HG02870 (cell line): ENCODE data around the gene ZSWIM2.
"Not testable (repeated sequence)": the region's sequence is repeated elsewhere in the genome, so short reads cannot be mapped to it uniquely, and the experiment has no call there.

Experiments used
- ATAC-seq: cut with Tn5 transposase; IDR thresholded peaks from one replicate; pipeline ENCODE4 v1.9.1; 2021; ENCODE audit warnings: mild to moderate bottlenecking, moderate library complexity; ENCODE audit not compliant: unreplicated experiment

The ZSWIM2 gene

GRCh38 chr2:186852508-186852907, 3.5 kb upstream of the ZSWIM2 start:
- ATAC-seq, result no peak

- no peak for ATAC-seq
These were observed 6.6 kb downstream of the ZSWIM2 start for GRCh38 chr2:186842373-186842772.

DNA sequence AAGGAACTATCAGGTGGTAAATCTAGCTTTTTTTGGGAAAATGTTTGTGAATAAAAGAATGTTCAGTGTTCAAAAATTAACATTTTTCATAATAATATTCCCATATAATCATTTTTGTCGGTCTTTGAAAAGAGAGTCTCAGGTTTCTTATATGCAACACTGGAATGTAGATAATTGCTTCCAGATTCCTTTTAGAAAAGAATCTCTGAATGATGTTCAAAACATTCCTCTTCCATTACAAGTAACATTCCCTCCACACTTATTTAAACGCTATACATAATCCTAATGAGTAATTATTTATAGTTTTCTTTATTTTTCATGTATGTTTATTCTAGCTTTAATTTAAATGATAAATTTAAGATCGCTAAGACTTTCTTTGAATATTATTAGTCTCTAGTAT, 7.0 kb downstream of the ZSWIM2 start:
- ATAC-seq, result no peak

GRCh38 chr2:186835628-186836027, 13.3 kb downstream of the ZSWIM2 start:
- no peak for ATAC-seq

- no peak for ATAC-seq
These were observed 21.0 kb downstream of the ZSWIM2 start for GRCh38 chr2:186827862-186828492.

- no peak for ATAC-seq
These were observed 21.6 kb downstream of the ZSWIM2 start for GRCh38 chr2:186827411-186827810.

DNA sequence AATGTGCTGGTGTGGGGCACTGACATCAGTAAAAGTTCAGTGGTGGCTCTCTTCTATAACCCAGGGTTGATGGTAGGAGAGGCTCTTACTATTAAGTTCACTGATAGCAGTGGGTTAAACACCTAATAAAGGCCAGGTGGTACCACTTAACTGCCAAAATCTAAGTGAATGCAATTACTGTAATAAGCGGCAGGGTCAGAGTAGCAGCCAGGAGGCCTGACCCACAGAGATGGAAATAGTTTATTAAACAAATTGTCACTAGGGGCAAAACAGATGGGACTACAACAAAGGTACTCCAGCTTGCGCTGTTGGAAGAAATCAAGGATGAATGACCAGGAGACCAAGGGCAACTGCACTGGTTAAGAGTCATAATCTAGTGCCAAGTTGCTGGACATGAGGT, 26.6 kb downstream of the ZSWIM2 start:
- no peak for ATAC-seq

GRCh38 chr2:186820303-186820702, 28.7 kb downstream of the ZSWIM2 start:
- no peak for ATAC-seq

GRCh38 chr2:186811760-186812159, 37.2 kb downstream of the ZSWIM2 start:
- not testable (repeated sequence) for ATAC-seq

GRCh38 chr2:186806591-186806990, 42.4 kb downstream of the ZSWIM2 start:
- no peak for ATAC-seq

GRCh38 chr2:186798604-186799003, 50.4 kb downstream of the ZSWIM2 start:
- not testable (repeated sequence) for ATAC-seq

DNA sequence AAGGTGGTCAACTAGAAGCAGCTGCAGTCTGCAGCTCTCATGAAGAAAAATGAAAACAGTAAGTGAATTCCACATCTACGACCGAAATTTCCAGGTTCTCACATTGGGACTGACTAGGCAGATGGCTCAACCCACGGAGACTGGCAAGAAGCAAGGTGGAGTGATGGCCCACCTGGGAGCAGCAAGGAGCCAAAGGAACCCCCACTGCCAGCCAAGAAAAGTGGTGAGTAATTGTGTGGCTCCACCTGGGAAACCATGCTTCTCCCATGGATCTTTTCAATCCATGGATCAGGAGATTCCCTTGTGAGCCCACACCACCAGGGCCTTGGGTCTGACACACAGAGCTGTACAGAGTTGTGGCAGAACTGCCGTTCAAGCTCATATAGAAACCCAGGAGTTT, 64.0 kb downstream of the ZSWIM2 start:
- no peak for ATAC-seq

- ATAC-seq, result no peak
These were observed 65.7 kb downstream of the ZSWIM2 start for GRCh38 chr2:186783254-186783653.

DNA sequence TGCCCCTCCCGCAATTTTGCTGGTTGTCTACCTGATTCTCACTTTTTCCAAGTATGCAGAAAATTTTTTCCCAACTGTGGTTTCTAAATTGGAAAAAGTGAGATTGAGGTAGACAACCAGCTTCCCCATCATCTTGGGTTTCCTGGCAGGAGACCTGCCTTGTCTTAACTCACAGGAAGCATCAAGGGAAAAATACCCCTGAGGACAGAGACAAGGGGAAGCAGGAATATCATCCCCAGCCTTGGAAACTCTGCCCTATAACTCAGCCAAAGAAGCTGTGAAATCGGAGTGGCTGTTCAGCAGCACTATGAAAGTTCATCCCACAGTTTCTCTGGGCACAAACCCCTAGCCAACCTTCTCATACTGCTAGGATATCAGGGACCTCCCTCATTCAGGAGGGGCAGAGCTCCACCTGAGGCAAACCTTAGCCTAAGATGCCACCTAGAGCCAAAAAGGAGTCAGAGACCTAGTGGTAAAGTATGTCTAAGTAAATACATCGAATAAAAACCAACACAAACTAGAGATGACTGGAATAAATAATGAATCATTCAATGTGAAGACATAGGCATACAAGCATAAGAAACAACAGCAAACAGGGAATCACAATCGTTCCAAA, 68.2 kb downstream of the ZSWIM2 start:
- ATAC-seq, result peak; percentile 58
